ENCODE data around the gene CLMP.

Gene CLMP

GRCh38 chr11:123163621-123164020, 31.4 kb downstream of the CLMP start:
- Histone ChIP-seq H4K8ac (ENCODE audit: low read length) (no peak overlapping the region), H3K4me2 (ENCODE audit: low read length, poor library complexity, severe bottlenecking) (no peak overlapping the region), H3K14ac (ENCODE audit: low read length in 2 of 2) (no peak overlapping the region), H3K9me3 (ENCODE audit: control insufficient read depth, low read length) (no peaks in the 10 kb centered on the region), H3K4ac (ENCODE audit: low read depth in 1 of 2, low read length in 2 of 2) (no peak overlapping the region), H3K79me1 (replicated peaks; ENCODE audit: low read length, poor library complexity, severe bottlenecking) (peaks cover 5% of the 10 kb centered on the region), H3K27me3 (ENCODE audit: control insufficient read depth in 1 of 2, insufficient read depth in 1 of 2, low read length in 2 of 2) (no peaks in the 10 kb centered on the region), H3K4me3 (ENCODE audit: insufficient read depth in 1 of 2, low read depth in 1 of 2, low read length in 2 of 2) (no peak overlapping the region), H2BK12ac (ENCODE audit: low read length in 2 of 2) (no peak overlapping the region), H3K23ac (ENCODE audit: low read length in 2 of 2) (no peak overlapping the region), H2BK15ac (ENCODE audit: low read depth, poor library complexity, severe bottlenecking) (no peak overlapping the region), H2AFZ (ENCODE audit: low read depth, low read length) (no peak overlapping the region), H2BK5ac (ENCODE audit: low read depth, low read length, poor library complexity, severe bottlenecking) (no peak overlapping the region), H3K18ac (ENCODE audit: low read depth in 1 of 2, low read length in 2 of 2) (no peak overlapping the region), H3K9ac (ENCODE audit: low read length) (no peak overlapping the region), H3K27ac (ENCODE audit: low read length, poor library complexity, severe bottlenecking) (no peak overlapping the region), H3K4me1 (ENCODE audit: control insufficient read depth, insufficient read depth, low read depth, low read length) (peaks cover 6% of the 10 kb centered on the region), H4K91ac (ENCODE audit: low read length) (no peak overlapping the region), H2BK120ac (ENCODE audit: low read depth, low read length) (no peak overlapping the region), H2AK5ac (ENCODE audit: low read length, severe bottlenecking) (no peak overlapping the region), H3K36me3 (ENCODE audit: control insufficient read depth in 1 of 2, insufficient read depth in 2 of 2, low read depth in 1 of 2, low read length in 2 of 2) (peaks cover 0 to 78% of the 10 kb centered on the region in 2 experiments)
- no peak for DNase-seq
- WGBS: 100% methylated on average over 4 of the region's 4 CpGs

DNA sequence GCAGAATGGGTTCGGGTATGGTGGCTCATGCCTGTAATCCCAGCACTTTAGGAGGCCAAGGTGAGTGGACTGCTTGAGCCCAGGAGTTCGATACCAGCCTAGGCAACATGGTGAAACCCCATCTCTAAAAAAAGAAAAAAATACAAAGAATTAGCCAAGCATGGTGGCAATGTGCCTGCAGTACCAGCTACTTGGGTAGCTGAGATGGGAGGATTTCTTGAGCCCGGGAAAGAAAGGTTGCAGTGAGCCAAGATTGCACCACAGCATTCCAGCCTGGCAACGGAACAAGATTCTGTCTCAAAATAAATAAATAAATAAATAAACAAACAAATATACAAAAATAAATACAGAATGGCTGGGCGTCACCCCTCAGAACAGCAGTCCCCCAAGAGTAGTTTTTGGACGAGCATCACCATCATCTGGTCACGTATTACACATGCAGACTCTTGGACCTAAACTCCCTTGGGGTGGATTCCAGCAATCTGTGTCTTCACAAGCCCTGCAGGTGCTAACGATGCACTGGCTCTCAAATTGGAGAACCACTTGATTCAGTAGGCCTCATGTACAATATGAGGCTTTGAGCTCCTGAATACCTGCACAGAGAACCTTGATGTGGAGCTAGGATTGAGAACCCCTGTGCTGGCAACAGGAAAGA, 33.5 kb downstream of the CLMP start:
- Histone ChIP-seq H3K18ac (ENCODE audit: low read depth in 1 of 2, low read length in 2 of 2) (no peak overlapping the region), H3K36me3 (ENCODE audit: control insufficient read depth in 1 of 2, insufficient read depth in 2 of 2, low read depth in 1 of 2, low read length in 2 of 2) (peaks cover 0 to 76% of the 10 kb centered on the region in 2 experiments), H3K9ac (ENCODE audit: low read length) (peak overlapping the region; percentile 16), H2AFZ (ENCODE audit: low read depth, low read length) (no peak overlapping the region), H3K4me2 (ENCODE audit: low read length, poor library complexity, severe bottlenecking) (no peak overlapping the region), H3K9me3 (ENCODE audit: control insufficient read depth, low read length) (no peaks in the 10 kb centered on the region), H2BK15ac (ENCODE audit: low read depth, poor library complexity, severe bottlenecking) (no peak overlapping the region), H3K4me3 (ENCODE audit: insufficient read depth in 1 of 2, low read depth in 1 of 2, low read length in 2 of 2) (no peak overlapping the region), H3K4ac (ENCODE audit: low read depth in 1 of 2, low read length in 2 of 2) (no peak overlapping the region), H4K8ac (ENCODE audit: low read length) (no peak overlapping the region), H2BK5ac (ENCODE audit: low read depth, low read length, poor library complexity, severe bottlenecking) (no peak overlapping the region), H3K79me1 (replicated peaks; ENCODE audit: low read length, poor library complexity, severe bottlenecking) (peaks cover 3% of the 10 kb centered on the region), H3K27me3 (ENCODE audit: control insufficient read depth in 1 of 2, insufficient read depth in 1 of 2, low read length in 2 of 2) (no peaks in the 10 kb centered on the region), H2AK5ac (ENCODE audit: low read length, severe bottlenecking) (no peak overlapping the region), H2BK12ac (ENCODE audit: low read length in 2 of 2) (no peak overlapping the region), H4K91ac (ENCODE audit: low read length) (no peak overlapping the region), H2BK120ac (ENCODE audit: low read depth, low read length) (no peak overlapping the region), H3K4me1 (ENCODE audit: control insufficient read depth, insufficient read depth, low read depth, low read length) (peaks cover 6% of the 10 kb centered on the region), H3K23ac (ENCODE audit: low read length in 2 of 2) (no peak overlapping the region), H3K14ac (ENCODE audit: low read length in 2 of 2) (no peak overlapping the region), H3K27ac (ENCODE audit: low read length, poor library complexity, severe bottlenecking) (no peak overlapping the region)
- no peak for DNase-seq
- WGBS: 94% methylated on average over 6 of the region's 8 CpGs

DNA sequence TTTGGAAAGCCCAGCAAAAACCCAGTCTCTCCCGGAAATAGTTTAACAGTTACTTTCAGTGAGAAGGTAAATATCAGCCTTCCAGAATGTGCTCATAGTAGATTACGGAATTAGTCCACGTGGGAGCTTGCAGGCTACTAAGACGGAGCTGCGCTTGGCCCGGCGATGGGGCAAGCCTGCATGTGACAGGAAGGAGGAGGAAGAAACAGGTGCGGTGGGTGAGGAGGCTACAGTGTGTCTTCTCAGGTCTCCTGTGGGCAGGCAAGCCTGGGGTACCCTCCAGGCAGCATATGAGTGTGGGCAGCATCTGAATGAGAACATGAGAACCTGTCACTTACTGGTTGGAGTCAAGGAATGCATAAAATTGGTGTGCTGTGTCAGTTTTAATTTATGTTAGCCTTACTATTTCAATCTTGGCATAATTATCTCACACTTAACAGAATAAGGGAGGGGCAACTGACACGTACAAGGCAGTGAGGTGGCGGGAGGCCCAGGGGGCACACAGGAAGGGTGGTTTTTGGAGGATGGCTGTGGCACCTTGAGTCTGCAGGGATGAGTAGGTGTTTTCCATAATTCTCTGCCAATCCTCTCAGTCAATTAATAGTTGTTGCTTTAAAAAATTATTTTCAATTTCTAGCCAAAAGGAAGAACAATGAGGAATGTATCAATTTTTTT, 35.7 kb downstream of the CLMP start:
- Histone ChIP-seq H4K91ac (ENCODE audit: low read length) (no peak overlapping the region), H3K27me3 (ENCODE audit: control insufficient read depth in 1 of 2, insufficient read depth in 1 of 2, low read length in 2 of 2) (no peaks in the 10 kb centered on the region), H2BK5ac (ENCODE audit: low read depth, low read length, poor library complexity, severe bottlenecking) (no peak overlapping the region), H3K36me3 (ENCODE audit: control insufficient read depth in 1 of 2, insufficient read depth in 2 of 2, low read depth in 1 of 2, low read length in 2 of 2) (peaks cover 0 to 79% of the 10 kb centered on the region in 2 experiments), H3K4me3 (ENCODE audit: insufficient read depth in 1 of 2, low read depth in 1 of 2, low read length in 2 of 2) (no peak overlapping the region), H3K79me1 (replicated peaks; ENCODE audit: low read length, poor library complexity, severe bottlenecking) (peaks cover 4% of the 10 kb centered on the region), H3K23ac (ENCODE audit: low read length in 2 of 2) (no peak overlapping the region), H2BK15ac (ENCODE audit: low read depth, poor library complexity, severe bottlenecking) (no peak overlapping the region), H3K4me2 (ENCODE audit: low read length, poor library complexity, severe bottlenecking) (no peak overlapping the region), H2AK5ac (ENCODE audit: low read length, severe bottlenecking) (no peak overlapping the region), H3K4me1 (ENCODE audit: control insufficient read depth, insufficient read depth, low read depth, low read length) (peaks cover 4% of the 10 kb centered on the region), H3K14ac (ENCODE audit: low read length in 2 of 2) (no peak overlapping the region), H2BK120ac (ENCODE audit: low read depth, low read length) (no peak overlapping the region), H3K9ac (ENCODE audit: low read length) (peak overlapping the region; percentile 37), H2AFZ (ENCODE audit: low read depth, low read length) (no peak overlapping the region), H2BK12ac (ENCODE audit: low read length in 2 of 2) (no peak overlapping the region), H3K4ac (ENCODE audit: low read depth in 1 of 2, low read length in 2 of 2) (no peak overlapping the region), H3K27ac (ENCODE audit: low read length, poor library complexity, severe bottlenecking) (no peak overlapping the region), H3K18ac (ENCODE audit: low read depth in 1 of 2, low read length in 2 of 2) (no peak overlapping the region), H4K8ac (ENCODE audit: low read length) (no peak overlapping the region), H3K9me3 (ENCODE audit: control insufficient read depth, low read length) (no peaks in the 10 kb centered on the region)
- 95% methylated on average over 8 of the region's 10 CpGs for WGBS
- DNase-seq: no peak

DNA sequence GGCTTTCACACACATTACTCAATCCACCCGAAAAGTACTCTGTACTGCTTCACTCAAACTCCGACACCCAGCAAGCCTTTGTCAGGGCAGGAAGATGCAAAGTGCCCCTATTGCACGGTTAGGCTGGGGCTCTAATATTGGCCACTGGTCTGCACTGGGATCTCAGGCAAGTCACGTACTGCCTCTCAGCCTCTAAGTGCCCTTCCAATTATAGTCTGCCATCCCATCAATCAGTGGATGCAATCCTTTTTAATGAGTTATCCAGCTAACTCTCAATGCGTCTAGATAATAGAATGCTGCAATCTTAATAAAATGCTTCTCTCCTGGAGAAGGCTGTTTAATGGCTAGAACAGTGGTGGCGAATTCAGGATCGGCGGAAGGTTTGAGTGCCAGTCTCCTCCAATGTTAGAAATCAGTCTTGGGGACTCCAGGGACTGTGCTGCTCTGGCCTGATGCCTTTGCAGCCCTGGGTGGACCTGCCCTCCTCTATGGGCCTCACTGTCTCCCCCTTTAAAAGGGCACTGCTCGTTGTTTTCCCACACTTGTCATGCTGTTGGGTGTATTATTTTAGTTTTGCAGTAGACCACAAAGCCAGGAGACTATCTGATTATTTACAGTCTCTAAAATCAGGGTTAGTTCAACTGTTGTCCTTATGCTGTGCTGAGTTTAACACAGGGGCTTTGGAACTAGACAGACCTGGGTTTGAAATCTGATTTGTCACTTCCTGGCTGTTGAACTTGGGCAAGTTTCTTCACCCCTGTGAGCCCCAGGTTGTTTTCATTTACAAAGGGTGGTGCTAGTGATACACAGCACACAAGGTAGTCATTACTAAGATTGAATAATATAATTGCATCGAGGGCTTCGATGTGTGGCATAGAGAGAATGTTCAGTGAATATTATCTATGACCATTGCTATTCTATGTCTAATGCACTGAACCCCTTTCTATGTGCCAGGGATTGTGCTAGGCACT, 36.7 kb downstream of the CLMP start:
- Histone ChIP-seq H3K27me3 (ENCODE audit: control insufficient read depth in 1 of 2, insufficient read depth in 1 of 2, low read length in 2 of 2) (no peaks in the 10 kb centered on the region), H3K18ac (ENCODE audit: low read depth in 1 of 2, low read length in 2 of 2) (no peak overlapping the region), H3K4me2 (ENCODE audit: low read length, poor library complexity, severe bottlenecking) (no peak overlapping the region), H3K4me1 (ENCODE audit: control insufficient read depth, insufficient read depth, low read depth, low read length) (peaks cover 4% of the 10 kb centered on the region), H3K4me3 (ENCODE audit: insufficient read depth in 1 of 2, low read depth in 1 of 2, low read length in 2 of 2) (no peak overlapping the region), H3K36me3 (ENCODE audit: control insufficient read depth in 1 of 2, insufficient read depth in 2 of 2, low read depth in 1 of 2, low read length in 2 of 2) (peaks cover 0 to 80% of the 10 kb centered on the region in 2 experiments), H3K27ac (ENCODE audit: low read length, poor library complexity, severe bottlenecking) (no peak overlapping the region), H4K91ac (ENCODE audit: low read length) (peak overlapping the region; percentile 10), H2AK5ac (ENCODE audit: low read length, severe bottlenecking) (no peak overlapping the region), H2BK120ac (ENCODE audit: low read depth, low read length) (no peak overlapping the region), H2AFZ (ENCODE audit: low read depth, low read length) (no peak overlapping the region), H4K8ac (ENCODE audit: low read length) (no peak overlapping the region), H2BK15ac (ENCODE audit: low read depth, poor library complexity, severe bottlenecking) (no peak overlapping the region), H3K14ac (ENCODE audit: low read length in 2 of 2) (no peak overlapping the region), H3K9ac (ENCODE audit: low read length) (peak overlapping the region; percentile 37), H3K23ac (ENCODE audit: low read length in 2 of 2) (no peak overlapping the region), H3K9me3 (ENCODE audit: control insufficient read depth, low read length) (no peaks in the 10 kb centered on the region), H3K79me1 (replicated peaks; ENCODE audit: low read length, poor library complexity, severe bottlenecking) (peaks cover 8% of the 10 kb centered on the region), H2BK12ac (ENCODE audit: low read length in 2 of 2) (no peak overlapping the region), H3K4ac (ENCODE audit: low read depth in 1 of 2, low read length in 2 of 2) (no peak overlapping the region), H2BK5ac (ENCODE audit: low read depth, low read length, poor library complexity, severe bottlenecking) (no peak overlapping the region)
- no peak for DNase-seq
- WGBS: 97% methylated on average over 7 of the region's 11 CpGs
